Stimulated activated CD4-positive, alpha-beta T cell treated with anti-CD3 and anti-CD28 coated beads, Interleukin-4, amount 100 ng/mL, for 1 hour (primary cell): Measurements from ENCODE around the gene TRIM41.
"Not testable (repeated sequence)": the region's sequence is repeated elsewhere in the genome, so short reads cannot be mapped to it uniquely, and the experiment has no call there.

Source experiments
- DNase-seq: peaks from one replicate; pipeline ENCODE4 v3.0.0-alpha.2; 2020

The TRIM41 gene

GRCh38 chr5:181223058-181223728, at the start of gene TRIM41:
Gene TRIM41, plus strand, starts transcription at chr5:181223281. Its CDS starts 719 bp downstream, at chr5:181224000.
- DNase-seq: peak; percentile 97

- peak; percentile 75 for DNase-seq
Observed at GRCh38 chr5:181173420-181174342, 49.4 kb upstream of the TRIM41 start.

- DNase-seq: no peak
Observed at GRCh38 chr5:181176254-181176952, 46.7 kb upstream of the TRIM41 start.

GRCh38 chr5:181177559-181177958, 45.5 kb upstream of the TRIM41 start:
- not testable (repeated sequence) for DNase-seq

- peak; percentile 46 for DNase-seq
Observed at GRCh38 chr5:181181650-181182565, 41.2 kb upstream of the TRIM41 start.

- DNase-seq: no peak
Observed at GRCh38 chr5:181182651-181183050, 40.4 kb upstream of the TRIM41 start.

- DNase-seq: no peak
Observed at GRCh38 chr5:181184845-181185216, 38.2 kb upstream of the TRIM41 start.

- DNase-seq: no peak
Observed at GRCh38 chr5:181185560-181185959, 37.5 kb upstream of the TRIM41 start.

- DNase-seq: no peak
Observed at GRCh38 chr5:181186022-181186421, 37.1 kb upstream of the TRIM41 start.

- DNase-seq: no peak
Observed at GRCh38 chr5:181186986-181187499, 36.0 kb upstream of the TRIM41 start.

- DNase-seq: peak; percentile 62
Observed at GRCh38 chr5:181187500-181188213, 35.4 kb upstream of the TRIM41 start.

- DNase-seq: peak; percentile 74
Observed at GRCh38 chr5:181188700-181189362, 34.2 kb upstream of the TRIM41 start.

GRCh38 chr5:181189363-181189961, 33.6 kb upstream of the TRIM41 start:
- DNase-seq: peak; percentile 60

- peak; percentile 54 for DNase-seq
Observed at GRCh38 chr5:181189962-181190710, 32.9 kb upstream of the TRIM41 start.

GRCh38 chr5:181190711-181191525, 32.2 kb upstream of the TRIM41 start:
- peak; percentile 59 for DNase-seq

- DNase-seq: peak; percentile 92
Observed at GRCh38 chr5:181191526-181192336, 31.4 kb upstream of the TRIM41 start.

GRCh38 chr5:181192337-181193046, 30.6 kb upstream of the TRIM41 start:
- DNase-seq: no peak
